K562 (cell line): ENCODE results near the gene TTC9B.

Experiments
- CTCF ChIP-seq, 3 experiments: IDR thresholded peaks in 2 of 3; conservative IDR thresholded peaks in 1 of 3; 2 replicates each; pipeline ENCODE4 v1.5.1; 2011 to 2012; ENCODE audit warnings: low read length in 3 of 3, mild to moderate bottlenecking in 3 of 3, control low read depth in 2 of 3, improper control_type of control experiment in 1 of 3, inconsistent platforms in 1 of 3, low read depth in 1 of 3, mixed read lengths in 1 of 3, moderate library complexity in 1 of 3; ENCODE audit not compliant: insufficient read depth in 2 of 3
- MTF1 ChIP-seq: fragments of 250-450 bp; sonication (Bioruptor Pico); IDR thresholded peaks from 2 replicates; pipeline ENCODE4 v1.9.0; 2021; ENCODE audit warnings: moderate library complexity, mild to moderate bottlenecking, inconsistent platforms, borderline replicate concordance
- POLR2A ChIP-seq: fragments of 450-650 bp; conservative IDR thresholded peaks from 2 replicates; pipeline ENCODE4 v1.6.1; 2016
- POLR2AphosphoS2 ChIP-seq: IDR thresholded peaks from 2 replicates; pipeline ENCODE4 v1.6.1; 2012; ENCODE audit warnings: low read length, improper control_type of control experiment
- REST ChIP-seq, 2 experiments: fragments of 450-650 bp; formaldehyde crosslinking in 1 of 2; IDR thresholded peaks; 2 replicates each; pipeline versions ENCODE4 v1.4.0 to v1.6.1; 2014 to 2020; ENCODE audit warnings: mild to moderate bottlenecking in 2 of 2, borderline replicate concordance in 1 of 2, low read depth in 1 of 2
- SAFB ChIP-seq: fragments of 200-400 bp; formaldehyde crosslinking; IDR thresholded peaks from 2 replicates; pipeline ENCODE4 v1.6.1; 2017; ENCODE audit warnings: low read depth, low read length, borderline replicate concordance
- SMAD1 ChIP-seq: fragments of 150-350 bp; IDR thresholded peaks from 2 replicates; pipeline ENCODE4 v1.6.1; 2014; ENCODE audit warnings: low read length, low read depth; ENCODE audit not compliant: partially characterized antibody
- ZBTB12 ChIP-seq: fragments of 250-450 bp; sonication (Bioruptor Pico); IDR thresholded peaks from 2 replicates; pipeline ENCODE4 v1.4.0; 2020
- ZNF707 ChIP-seq: fragments of 250-450 bp; sonication (Bioruptor Pico); conservative IDR thresholded peaks from 2 replicates; pipeline ENCODE4 v1.8.0; 2022; ENCODE audit warnings: inconsistent platforms, mild to moderate bottlenecking, moderate library complexity

- TF ChIP-seq POLR2A (no peak), MTF1 (CRISPR knock-in tag) (no peak), ZNF707 (CRISPR knock-in tag) (no peak), SAFB (no peak), ZBTB12 (CRISPR knock-in tag) (no peak), REST (IDR thresholded peaks at IDR 0.05; ENCODE audit: borderline replicate concordance) (no peak), REST (CRISPR knock-in tag; IDR thresholded peaks at IDR 0.05; ENCODE audit: low read depth) (no peak), POLR2AphosphoS2 (no peak), SMAD1 (no peak), CTCF (IDR thresholded peaks at IDR 0.05 in 2 of 3, conservative IDR thresholded peaks at IDR 0.05 in 1 of 3; ENCODE audit: insufficient read depth in 2 of 3, low read depth in 1 of 3, low read length in 3 of 3) (no peak)
Observed at GRCh38 chr19:40252395-40252794, 34.2 kb upstream of the TTC9B start.
